Heart left ventricle (tissue), 16 donors: ENCODE results near the gene CPNE6. TPM values are rescaled to one million over a fixed set of nuclear protein-coding genes. Genes with fewer than 3 reads are reported as not detected.
"Not testable (repeated sequence)": the region's sequence is repeated elsewhere in the genome, so short reads cannot be mapped to it uniquely, and the experiment has no call there.

Experiments used
- ATAC-seq, 4 donors: fragments of 200-7000 bp; cut with Tn5 transposase; one replicate each; pipeline ENCODE4 v1.9.1; 2020 to 2022; ENCODE audit warnings: moderate library complexity in 4 of 4, mild to moderate bottlenecking in 3 of 4, moderate number of reproducible peaks in 1 of 4
- DNase-seq, 5 donors: peaks; one replicate each; pipeline ENCODE4 v3.0.0-alpha.2; 2020
- H3K27ac ChIP-seq, 12 donors: fragments of 200-600 bp; sonication (generic) in 4 of 12; one replicate each; pipeline versions ENCODE4 v1.5.0 to v1.8.0; 2016 to 2022; ENCODE audit warnings: mild to moderate bottlenecking in 2 of 12
- H3K27me3 ChIP-seq, 9 donors: fragments of 200-600 bp; sonication (generic) in 2 of 9; one replicate each; pipeline versions ENCODE4 v1.5.1 to v1.8.0; 2016 to 2022; ENCODE audit warnings: mild to moderate bottlenecking in 3 of 9
- H3K36me3 ChIP-seq, 9 donors: fragments of 200-600 bp; sonication (generic) in 2 of 9; one replicate each; pipeline versions ENCODE4 v1.5.0 to v1.8.0; 2018 to 2022; ENCODE audit warnings: mild to moderate bottlenecking in 2 of 9
- H3K4me1 ChIP-seq, 12 donors: fragments of 200-600 bp; sonication (generic) in 4 of 12; one replicate each; pipeline versions ENCODE4 v1.5.0 to v1.8.0; 2016 to 2022; ENCODE audit warnings: mild to moderate bottlenecking in 3 of 12
- H3K4me3 ChIP-seq, 12 donors: fragments of 200-600 bp; sonication (generic) in 4 of 12; one replicate each; pipeline versions ENCODE4 v1.5.0 to v1.8.0; 2017 to 2022; ENCODE audit warnings: mild to moderate bottlenecking in 9 of 12, moderate library complexity in 4 of 12
- H3K9me3 ChIP-seq, 12 donors: fragments of 200-600 bp; sonication (generic) in 4 of 12; one replicate each; pipeline versions ENCODE4 v1.5.0 to v1.8.0; 2016 to 2022; ENCODE audit warnings: mild to moderate bottlenecking in 1 of 12
- CTCF ChIP-seq, 12 donors: fragments of 200-600 bp; sonication (generic) in 4 of 12; IDR thresholded peaks; one replicate each; pipeline versions ENCODE4 v1.5.0 to v1.8.0; 2018 to 2022; ENCODE audit warnings: antibody characterized with exemption in 12 of 12, mild to moderate bottlenecking in 5 of 12
- POLR2A ChIP-seq, 2 donors: fragments of 450-650 bp; IDR thresholded peaks; one replicate each; pipeline ENCODE4 v1.6.1; 2017; ENCODE audit warnings: antibody characterized with exemption in 2 of 2, mild to moderate bottlenecking in 2 of 2, moderate library complexity in 2 of 2
- WGBS, 4 donors: extraction: QIAGEN DNeasy Blood & Tissue Kit in 2 of 4; methylation state at CpG; one replicate each; pipeline versions ENCODE4 v1.1.5 to v1.1.7; 2013 to 2018; 5-methylcytosine and 5-hydroxymethylcytosine counted together
- intact Hi-C, 10 donors: fragments of 100-400 bp; cut with DNase I; formaldehyde crosslinking; loops; one replicate each; pipeline versions ENCODE4 v1.11.1 to v1.14.2; 2022
- polyA plus RNA-seq, 2 donors: library from polyadenylated mRNA; stranded (reverse); fragments of 200-250 nt; gene quantifications; one replicate each; pipeline ENCODE4 v1.2.3, GENCODE V29; 2013
- total RNA-seq, 9 donors: library from RNA; depleted of rRNA in 2 of 9; stranded (reverse); fragments of >200 nt in 2 of 9; fragmentation: NEBNext Ultra II Directional in 3 of 9; extraction: Animal tissue kit (Norgen Biotek cat#: 25700) in 3 of 9; gene quantifications; one replicate each; pipeline versions ENCODE4 v1.1.0 to v1.2.4, GENCODE V29; 2016 to 2023
- donor health status: ischemic (EF 13 %, LVEDD 7.1; RV severe dilation, severe dysfunction).
- donor health status: healthy with polysubstance abuse.
- donor health status: DM: no; HTN: yes; CAD: no.
- donor health status: DM: no; HTN: no; CAD: no.
- donor health status: ischemic (EF 25% LVEDD 6.9; RV normal size, moderate dysfunction).
- donor health status: ischemic (EF 25% LVEDD 5.7; RV mildly dilated, moderate dysfunction).
- donor health status: healthy.
- donor health status: DM: yes; HTN: yes; CAD: no.
- donor health status: ischemic (EF 35%, LVEDD 5.7; RV mildly dilated, moderate dysfunction).
- donor health status: nonischemic (EF 11% LVEDD 7.7; RV severe dilation, severe dysfunction).
- donor health status: DM: yes; HTN: yes; CAD: no.
- donor health status: PGD.
- donor health status: ischemic (EF 29% LVEDD 5.4; RV normal size, mild dysfunction).
- donor health status: nonischemic (EF 23%, LVEDD 6.1; RV moderate dilation, normal function).

Gene CPNE6
- total and polyA plus RNA-seq, 11 donors = 0.23 to 0.52 (median 0.25) TPM; not detected in 8

GRCh38 chr14:24100197-24100981, 29.0 kb downstream of the CPNE6 start:
- intact Hi-C loops = no loop called here
- no peak overlapping the region for H3K27ac ChIP-seq
- DNase-seq (no peak), ATAC-seq (no peak)
- TF ChIP-seq CTCF (IDR thresholded peaks at IDR 0.05) = no peak
- no peak for TF ChIP-seq POLR2A (IDR thresholded peaks at IDR 0.05)
- 75 to 84% (median 81%) methylated on average over 3 to 4 of the region's 4 CpGs for WGBS, 4 donors
- H3K36me3 ChIP-seq = peaks cover 0 to 65% (median 0%) of the 10 kb centered on the region in 9 donors
- H3K27me3 ChIP-seq = no peaks in the 10 kb centered on the region
- no peaks in the 10 kb centered on the region for H3K9me3 ChIP-seq
- no peak overlapping the region for H3K4me3 ChIP-seq
- peaks cover 0 to 5% (median 2%) of the 10 kb centered on the region in 12 donors for H3K4me1 ChIP-seq

GRCh38 chr14:24100982-24101494, 29.7 kb downstream of the CPNE6 start:
- DNase-seq (no peak), ATAC-seq (no peak)
- Histone ChIP-seq H3K27ac (no peak overlapping the region), H3K36me3 (peaks cover 0 to 65% (median 0%) of the 10 kb centered on the region in 9 donors), H3K9me3 (no peaks in the 10 kb centered on the region), H3K27me3 (no peaks in the 10 kb centered on the region), H3K4me1 (peaks cover 0 to under 1% (median 0%) of the 10 kb centered on the region in 12 donors), H3K4me3 (no peak overlapping the region)
- intact Hi-C loops = no loop called here
- 86 to 94% (median 93%) methylated on average over 3 of the region's 3 CpGs for WGBS, 4 donors
- no peak for TF ChIP-seq CTCF (IDR thresholded peaks at IDR 0.05)
- no peak for TF ChIP-seq POLR2A (IDR thresholded peaks at IDR 0.05)

- H3K36me3 ChIP-seq = peaks cover 0 to 65% (median 0%) of the 10 kb centered on the region in 9 donors
- H3K27me3 ChIP-seq = no peaks in the 10 kb centered on the region
- WGBS, 4 donors = 88 to 95% (median 94%) methylated on average over 7 of the region's 7 CpGs
- H3K4me3 ChIP-seq = no peak overlapping the region
- no peaks in the 10 kb centered on the region for H3K9me3 ChIP-seq
- TF ChIP-seq POLR2A (IDR thresholded peaks at IDR 0.05) (no peak), CTCF (IDR thresholded peaks at IDR 0.05) (no peak)
- intact Hi-C loops = no loop called here
- no peak overlapping the region for H3K27ac ChIP-seq
- DNase-seq (no peak), ATAC-seq (no peak)
- H3K4me1 ChIP-seq = peaks cover 0 to 4% (median 0%) of the 10 kb centered on the region in 12 donors
Measured at GRCh38 chr14:24102357-24103048, 31.1 kb downstream of the CPNE6 start.

GRCh38 chr14:24103451-24103850, 32.1 kb downstream of the CPNE6 start:
- no peaks in the 10 kb centered on the region for H3K27me3 ChIP-seq
- no peak for TF ChIP-seq CTCF (IDR thresholded peaks at IDR 0.05)
- TF ChIP-seq POLR2A (IDR thresholded peaks at IDR 0.05) = no peak
- ATAC-seq (no peak), DNase-seq (no peak)
- no peaks in the 10 kb centered on the region for H3K9me3 ChIP-seq
- no peak overlapping the region for H3K27ac ChIP-seq
- peaks cover 0 to 6% (median 0%) of the 10 kb centered on the region in 12 donors for H3K4me1 ChIP-seq
- H3K4me3 ChIP-seq = no peak overlapping the region
- H3K36me3 ChIP-seq = peaks cover 0 to 56% (median 0%) of the 10 kb centered on the region in 9 donors
- intact Hi-C loops = no loop called here
- 91 to 95% (median 94%) methylated on average over 11 to 13 of the region's 13 CpGs for WGBS, 4 donors

- DNase-seq = not testable (repeated sequence)
- intact Hi-C loops = loop anchor here in 8 of 10 donors (2.0 to 5.0 kb wide), 5 partner anchors 37 to 93 kb away; partner anchors contain the start of genes EMC9 (in 1 of the 8) and IRF9 (in 1 of the 8)
Measured at GRCh38 chr14:24105609-24106239, 34.4 kb downstream of the CPNE6 start.

More at GRCh38 chr14:24105609-24106239, 34.4 kb downstream of the CPNE6 start:
- H3K27me3 ChIP-seq, H3K4me3 ChIP-seq, H3K9me3 ChIP-seq, ATAC-seq, H3K27ac ChIP-seq: not testable (repeated sequence)
- H3K36me3 ChIP-seq = peaks cover 0 to 36% (median 0%) of the 10 kb centered on the region in 9 donors
- H3K4me1 ChIP-seq = peaks cover 0 to 16% (median 6%) of the 10 kb centered on the region in 12 donors
- WGBS, 4 donors = 94 to 96% (median 96%) methylated on average over 8 of the region's 8 CpGs
